ENCODE results near the gene CEACAM8.
"Not testable (repeated sequence)": the region's sequence is repeated elsewhere in the genome, so short reads cannot be mapped to it uniquely, and the experiment has no call there.

CEACAM8 gene

GRCh38 chr19:42540071-42540553 lies 54.6 kb downstream of the CEACAM8 start:
- no peak for DNase-seq

- DNase-seq: no peak
Measured at GRCh38 chr19:42538841-42539709, 55.6 kb downstream of the CEACAM8 start.

GRCh38 chr19:42535276-42535675 lies 59.4 kb downstream of the CEACAM8 start:
- not testable (repeated sequence) for DNase-seq

- no peak for DNase-seq
Measured at GRCh38 chr19:42534391-42534790, 60.3 kb downstream of the CEACAM8 start.

GRCh38 chr19:42532891-42533290 lies 61.8 kb downstream of the CEACAM8 start:
- DNase-seq: no peak

- no peak for DNase-seq
Measured at GRCh38 chr19:42531313-42531712, 63.4 kb downstream of the CEACAM8 start.

Measured in fibroblast of skin of right quadriceps (primary cell).